Suprapubic skin (tissue), 4 donors: Measurements from ENCODE around the gene NRBP1. TPM values are rescaled to one million over a fixed set of nuclear protein-coding genes. Genes with fewer than 3 reads are reported as not detected.
"Not testable (repeated sequence)": the region's sequence is repeated elsewhere in the genome, so short reads cannot be mapped to it uniquely, and the experiment has no call there.

ENCODE experiments used
- DNase-seq, 2 donors: peaks; one replicate each; pipeline ENCODE4 v3.0.0-alpha.2; 2019; ENCODE audit warnings: low spot score in 2 of 2
- H3K27ac ChIP-seq: fragments of 200-600 bp; sonication (generic); one replicate; pipeline ENCODE4 v1.5.1; 2019
- H3K27me3 ChIP-seq: fragments of 200-600 bp; sonication (generic); one replicate; pipeline ENCODE4 v1.5.1; 2019
- H3K36me3 ChIP-seq: fragments of 200-600 bp; sonication (generic); one replicate; pipeline ENCODE4 v1.5.1; 2019
- H3K4me1 ChIP-seq: fragments of 200-600 bp; sonication (generic); one replicate; pipeline ENCODE4 v1.5.1; 2019
- H3K4me3 ChIP-seq: fragments of 200-600 bp; sonication (generic); one replicate; pipeline ENCODE4 v1.5.1; 2019; ENCODE audit warnings: mild to moderate bottlenecking
- H3K9me3 ChIP-seq: fragments of 200-600 bp; sonication (generic); one replicate; pipeline ENCODE4 v1.5.1; 2019
- CTCF ChIP-seq, 2 donors: fragments of 200-600 bp in 1 of 2; fragments of 450-650 bp in 1 of 2; sonication (generic) in 1 of 2; IDR thresholded peaks; one replicate each; pipeline ENCODE4 v1.5.1; 2016 to 2019; ENCODE audit warnings: antibody characterized with exemption in 2 of 2, mild to moderate bottlenecking in 1 of 2, moderate library complexity in 1 of 2
- EP300 ChIP-seq: sonication (generic); formaldehyde crosslinking; IDR thresholded peaks from one replicate; pipeline ENCODE4 v1.6.1; 2017; ENCODE audit warnings: antibody characterized with exemption
- POLR2A ChIP-seq, 2 donors: fragments of 450-650 bp; IDR thresholded peaks; one replicate each; pipeline ENCODE4 v1.6.1; 2017; ENCODE audit warnings: antibody characterized with exemption in 2 of 2, mild to moderate bottlenecking in 2 of 2, moderate library complexity in 2 of 2
- POLR2AphosphoS5 ChIP-seq, 3 donors: sonication (generic); formaldehyde crosslinking; IDR thresholded peaks; one replicate each; pipeline ENCODE4 v1.6.1; 2017; ENCODE audit warnings: antibody characterized with exemption in 3 of 3
- WGBS: methylation state at CpG from one replicate; pipeline ENCODE4 v1.1.5; 2018; 5-methylcytosine and 5-hydroxymethylcytosine counted together
- total RNA-seq, 4 donors: library from RNA; depleted of rRNA; stranded (reverse); fragments of >200 nt; gene quantifications; one replicate each; pipeline ENCODE4 v1.1.0, GENCODE V29; 2016

NRBP1 gene
- total RNA-seq, 4 donors from 2014 or later, result 66.8 to 84.3 (median 77.0) TPM

DNA sequence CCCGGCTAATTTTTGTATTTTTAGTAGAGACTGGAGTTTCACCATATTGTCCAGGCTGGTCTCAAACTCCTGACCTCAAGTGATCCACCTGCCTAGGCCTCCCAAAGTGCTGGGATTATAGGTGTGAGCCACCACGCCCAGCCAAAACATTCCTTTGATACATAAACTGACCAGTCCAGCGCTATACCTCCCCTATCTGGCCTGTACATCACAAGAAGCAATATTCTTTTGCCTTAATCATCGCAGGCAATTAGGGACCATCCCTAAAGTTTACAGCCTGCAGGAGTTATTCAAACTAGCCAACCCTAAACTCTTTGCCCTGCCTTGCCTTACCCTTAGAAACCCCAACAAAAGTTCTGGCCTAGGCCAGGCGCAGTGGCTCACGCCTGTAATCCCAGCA is 12.3 kb upstream of the NRBP1 start:
- no peak overlapping the region for H3K27ac ChIP-seq
- no peak for DNase-seq
- H3K9me3 ChIP-seq, result no peaks in the 10 kb centered on the region
- no peaks in the 10 kb centered on the region for H3K4me1 ChIP-seq
- no peak for TF ChIP-seq POLR2AphosphoS5 (IDR thresholded peaks at IDR 0.05)
- no peak for TF ChIP-seq EP300
- H3K4me3 ChIP-seq, result no peak overlapping the region
- no peaks in the 10 kb centered on the region for H3K36me3 ChIP-seq
- WGBS, result 94% methylated on average over 6 of the region's 6 CpGs
- no peaks in the 10 kb centered on the region for H3K27me3 ChIP-seq

DNA sequence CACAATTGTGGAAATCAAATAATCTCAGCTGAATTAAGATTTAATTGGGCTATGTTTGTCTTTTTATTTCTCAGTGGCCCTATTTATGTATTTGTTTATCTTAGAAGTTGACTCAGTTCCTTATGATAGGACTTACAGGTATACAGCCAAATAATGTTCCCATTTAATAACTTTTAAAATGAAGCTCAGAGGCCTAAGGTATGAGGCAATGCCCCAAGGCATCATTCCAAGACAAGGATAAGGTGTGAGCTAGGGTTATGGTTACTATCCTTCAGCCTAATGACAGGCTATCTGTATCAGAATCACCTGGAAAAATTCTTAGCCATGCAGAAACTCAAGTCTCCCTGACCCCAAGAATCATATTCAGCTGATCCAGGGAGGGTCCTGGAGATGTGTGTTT is 7.4 kb upstream of the NRBP1 start:
- DNase-seq, result no peak
- TF ChIP-seq POLR2AphosphoS5 (IDR thresholded peaks at IDR 0.05) (no peak), EP300 (no peak), CTCF (IDR thresholded peaks at IDR 0.05) (no peak)
- no peak overlapping the region for H3K27ac ChIP-seq

DNA sequence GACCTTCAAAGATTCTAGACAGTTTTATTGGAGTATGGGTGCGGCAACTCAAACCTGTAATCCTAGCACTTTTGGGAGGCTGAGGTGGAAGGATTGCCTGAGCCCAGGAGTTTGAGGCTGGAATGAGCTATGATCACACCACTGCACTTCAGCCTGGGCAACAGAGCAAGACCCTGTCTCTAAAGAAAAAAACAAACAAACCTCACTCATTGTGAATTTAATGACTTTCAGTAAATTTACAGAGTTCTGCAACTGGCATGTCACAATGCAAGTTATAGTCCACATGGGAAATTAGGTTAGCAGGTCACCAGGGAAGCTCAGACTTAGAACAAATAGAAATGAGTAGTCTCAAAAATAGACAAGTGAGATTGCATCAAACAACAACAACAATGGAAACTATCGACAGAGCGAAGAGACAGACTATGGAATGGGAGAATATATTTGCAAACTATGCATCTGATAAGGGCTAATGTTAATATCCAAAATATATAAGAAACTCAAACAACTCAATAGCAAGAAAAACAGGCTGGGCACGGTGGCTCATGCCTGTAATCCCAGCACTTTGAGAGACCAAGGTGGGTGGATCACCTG is 6.7 kb upstream of the NRBP1 start:
- whole genome bisulfite sequencing, result 89% methylated on average over 4 of the region's 4 CpGs
- no peaks in the 10 kb centered on the region for H3K36me3 ChIP-seq
- H3K4me1 ChIP-seq, result no peaks in the 10 kb centered on the region
- no peak for DNase-seq
- H3K4me3 ChIP-seq, result no peak overlapping the region
- no peak overlapping the region for H3K27ac ChIP-seq
- H3K9me3 ChIP-seq, result no peaks in the 10 kb centered on the region
- TF ChIP-seq POLR2A (IDR thresholded peaks at IDR 0.05), result no peak
- TF ChIP-seq EP300, result no peak
- TF ChIP-seq POLR2AphosphoS5 (IDR thresholded peaks at IDR 0.05), result no peak
- no peak for TF ChIP-seq CTCF (IDR thresholded peaks at IDR 0.05)
- H3K27me3 ChIP-seq, result no peaks in the 10 kb centered on the region

More for the DNA sequence above, 7.4 kb upstream of the NRBP1 start:
- Histone ChIP-seq H3K4me1 (no peaks in the 10 kb centered on the region), H3K36me3 (no peaks in the 10 kb centered on the region), H3K9me3 (no peaks in the 10 kb centered on the region), H3K27me3 (no peaks in the 10 kb centered on the region), H3K4me3 (no peak overlapping the region)

GRCh38 chr2:27422958-27423357 is 5.5 kb upstream of the NRBP1 start:
- DNase-seq, result no peak
- Histone ChIP-seq H3K27ac (no peak overlapping the region), H3K4me1 (peaks cover 3% of the 10 kb centered on the region), H3K9me3 (no peaks in the 10 kb centered on the region), H3K4me3 (no peak overlapping the region), H3K36me3 (no peaks in the 10 kb centered on the region), H3K27me3 (no peaks in the 10 kb centered on the region)
- TF ChIP-seq POLR2AphosphoS5 (IDR thresholded peaks at IDR 0.05), result no peak
- TF ChIP-seq POLR2A (IDR thresholded peaks at IDR 0.05), result no peak
- TF ChIP-seq CTCF (IDR thresholded peaks at IDR 0.05), result no peak
- no peak for TF ChIP-seq EP300
- 97% methylated on average over 3 of the region's 3 CpGs for WGBS

GRCh38 chr2:27425039-27425438 is 3.4 kb upstream of the NRBP1 start:
- 94% methylated on average over 10 of the region's 10 CpGs for WGBS
- not testable (repeated sequence) for H3K36me3 ChIP-seq, DNase-seq

DNA sequence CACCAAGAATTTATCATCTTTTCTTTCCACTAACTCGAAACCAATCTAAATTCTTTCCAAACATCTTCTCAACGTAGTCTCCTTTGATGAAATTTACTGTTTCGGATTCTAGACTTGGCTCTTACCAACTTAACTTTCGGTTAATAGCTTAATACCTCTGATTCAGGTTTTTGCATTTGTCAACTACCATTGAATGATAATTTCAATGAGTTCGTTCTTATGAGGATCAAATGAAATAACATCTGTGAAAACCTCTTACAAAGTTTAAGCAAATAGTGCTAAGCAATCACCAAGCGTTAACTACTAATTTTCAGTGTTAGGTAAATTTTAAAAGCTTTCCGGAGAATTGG is 593 bp upstream of the NRBP1 start:
- DNase-seq, result no peak
- peak overlapping the region; percentile 99 for H3K27ac ChIP-seq
- H3K9me3 ChIP-seq, result no peaks in the 10 kb centered on the region
- peak overlapping the region; percentile 93 for H3K4me3 ChIP-seq
- H3K36me3 ChIP-seq, result no peaks in the 10 kb centered on the region
- H3K27me3 ChIP-seq, result no peaks in the 10 kb centered on the region
- WGBS, result 11% methylated on average over 7 of the region's 7 CpGs
- TF ChIP-seq POLR2AphosphoS5 (IDR thresholded peaks at IDR 0.05) (no peak), EP300 (no peak)
- peaks cover 37% of the 10 kb centered on the region for H3K4me1 ChIP-seq

More at GRCh38 chr2:27425039-27425438, 3.4 kb upstream of the NRBP1 start:
- H3K4me3 ChIP-seq, H3K27me3 ChIP-seq, H3K9me3 ChIP-seq, H3K27ac ChIP-seq: not testable (repeated sequence)
- H3K4me1 ChIP-seq, result peaks cover 13% of the 10 kb centered on the region

DNA sequence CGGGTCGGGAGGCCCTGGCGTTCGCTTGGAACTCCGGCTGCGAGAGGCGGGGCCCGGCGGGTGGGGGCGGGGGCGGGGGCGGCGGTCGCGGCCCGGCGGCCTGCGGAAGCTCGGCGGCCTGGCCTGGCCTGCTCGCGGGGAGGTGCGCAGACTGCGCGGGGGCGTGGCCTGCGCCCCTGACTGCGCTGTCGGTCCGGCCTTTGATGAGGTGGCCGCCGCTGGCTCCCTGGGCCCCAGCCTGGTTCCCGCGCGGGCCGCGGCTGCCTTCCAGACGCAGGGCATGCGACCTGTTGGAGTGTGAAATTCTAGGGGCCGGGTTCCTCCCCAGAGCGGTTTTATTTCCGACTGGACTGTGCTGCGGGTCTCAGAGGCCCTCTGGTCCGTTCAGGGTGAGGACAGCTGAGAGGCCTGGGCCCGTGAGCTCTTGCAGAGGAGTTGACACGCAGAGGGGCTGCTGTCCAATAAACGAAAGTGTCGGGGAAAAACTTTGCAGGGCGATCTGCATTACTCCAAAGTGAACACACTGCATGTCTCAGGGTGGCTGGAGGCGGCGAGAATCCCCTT is 629 bp downstream of the NRBP1 start:
- Histone ChIP-seq H3K4me3 (peak overlapping the region; percentile 93), H3K9me3 (no peaks in the 10 kb centered on the region), H3K27ac (peak overlapping the region; percentile 99), H3K4me1 (peaks cover 37% of the 10 kb centered on the region), H3K27me3 (no peaks in the 10 kb centered on the region), H3K36me3 (peaks cover 9% of the 10 kb centered on the region)
- WGBS, result 2% methylated on average over 10 of the region's 51 CpGs
- TF ChIP-seq EP300, result no peak
- DNase-seq, result peak; percentile 86 to 88
